NCI-H524 treated with DMSO at 0.1 percent for 48 hours (cell line): ENCODE results near the gene VANGL1.
"Not testable (repeated sequence)": the region's sequence is repeated elsewhere in the genome, so short reads cannot be mapped to it uniquely, and the experiment has no call there.

ENCODE experiments used
- DNase-seq: peaks from one replicate; lab custom pipeline; 2025; lab: John Stamatoyannopoulos, UW

Gene VANGL1

GRCh38 chr1:115641762-115642167 lies at the start of gene VANGL1:
VANGL1 (plus strand) TSS chr1:115641970; CDS start chr1:115651414, 9,444 bp downstream.
- DNase-seq, result no peak

GRCh38 chr1:115592264-115592663 lies 49.5 kb upstream of the VANGL1 start:
- no peak for DNase-seq

GRCh38 chr1:115593365-115594259 lies 48.2 kb upstream of the VANGL1 start:
- no peak for DNase-seq

GRCh38 chr1:115594600-115594999 lies 47.2 kb upstream of the VANGL1 start:
- no peak for DNase-seq

- peak; percentile 40 for DNase-seq
Observed at GRCh38 chr1:115595279-115596079, 46.3 kb upstream of the VANGL1 start.

- no peak for DNase-seq
Observed at GRCh38 chr1:115596080-115596780, 45.5 kb upstream of the VANGL1 start.

GRCh38 chr1:115604508-115604907 lies 37.3 kb upstream of the VANGL1 start:
- DNase-seq, result no peak

GRCh38 chr1:115606305-115606704 lies 35.5 kb upstream of the VANGL1 start:
- DNase-seq, result no peak

GRCh38 chr1:115609021-115609420 lies 32.7 kb upstream of the VANGL1 start:
- no peak for DNase-seq

- no peak for DNase-seq
Observed at GRCh38 chr1:115613767-115614166, 28.0 kb upstream of the VANGL1 start.

GRCh38 chr1:115620453-115620852 lies 21.3 kb upstream of the VANGL1 start:
- no peak for DNase-seq

- DNase-seq, result no peak
Observed at GRCh38 chr1:115620950-115621349, 20.8 kb upstream of the VANGL1 start.

- DNase-seq, result no peak
Observed at GRCh38 chr1:115624859-115625258, 16.9 kb upstream of the VANGL1 start.

- DNase-seq, result no peak
Observed at GRCh38 chr1:115630342-115630741, 11.4 kb upstream of the VANGL1 start.

GRCh38 chr1:115632251-115633026 lies 9.3 kb upstream of the VANGL1 start:
- DNase-seq, result no peak

- not testable (repeated sequence) for DNase-seq
Observed at GRCh38 chr1:115633606-115634005, 8.2 kb upstream of the VANGL1 start.

GRCh38 chr1:115637247-115637646 lies 4.5 kb upstream of the VANGL1 start:
- DNase-seq, result not testable (repeated sequence)

- DNase-seq, result no peak
Observed at GRCh38 chr1:115640384-115640783, 1.4 kb upstream of the VANGL1 start.

GRCh38 chr1:115642168-115643072 lies 650 bp downstream of the VANGL1 start:
- DNase-seq, result no peak

- DNase-seq, result no peak
Observed at GRCh38 chr1:115643225-115643624, 1.5 kb downstream of the VANGL1 start.
